ENCODE data around the gene SCFD2.
"Not testable (repeated sequence)": the region's sequence is repeated elsewhere in the genome, so short reads cannot be mapped to it uniquely, and the experiment has no call there.

The SCFD2 gene

DNA sequence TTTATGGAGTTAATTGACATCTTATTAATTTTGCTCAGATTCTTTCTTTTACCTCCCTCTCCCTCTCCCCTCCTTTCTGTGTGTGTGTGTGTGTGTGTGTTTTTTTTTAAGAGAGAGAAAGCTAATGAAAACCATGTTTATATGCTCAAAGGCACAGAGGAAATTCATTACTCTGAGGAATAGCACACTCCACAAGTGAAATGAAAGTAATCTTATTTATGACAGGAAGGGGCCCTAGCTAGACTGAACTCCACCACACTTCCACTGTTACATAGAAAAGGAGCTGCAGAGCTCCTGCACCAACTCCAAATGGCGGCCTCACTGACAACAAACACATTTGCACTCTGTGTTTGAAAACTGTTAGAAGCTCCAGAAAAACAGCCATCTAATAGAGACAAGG, 353.1 kb downstream of the SCFD2 start:
- peak; percentile 29 for DNase-seq (ENCODE audit: low spot score)

DNA sequence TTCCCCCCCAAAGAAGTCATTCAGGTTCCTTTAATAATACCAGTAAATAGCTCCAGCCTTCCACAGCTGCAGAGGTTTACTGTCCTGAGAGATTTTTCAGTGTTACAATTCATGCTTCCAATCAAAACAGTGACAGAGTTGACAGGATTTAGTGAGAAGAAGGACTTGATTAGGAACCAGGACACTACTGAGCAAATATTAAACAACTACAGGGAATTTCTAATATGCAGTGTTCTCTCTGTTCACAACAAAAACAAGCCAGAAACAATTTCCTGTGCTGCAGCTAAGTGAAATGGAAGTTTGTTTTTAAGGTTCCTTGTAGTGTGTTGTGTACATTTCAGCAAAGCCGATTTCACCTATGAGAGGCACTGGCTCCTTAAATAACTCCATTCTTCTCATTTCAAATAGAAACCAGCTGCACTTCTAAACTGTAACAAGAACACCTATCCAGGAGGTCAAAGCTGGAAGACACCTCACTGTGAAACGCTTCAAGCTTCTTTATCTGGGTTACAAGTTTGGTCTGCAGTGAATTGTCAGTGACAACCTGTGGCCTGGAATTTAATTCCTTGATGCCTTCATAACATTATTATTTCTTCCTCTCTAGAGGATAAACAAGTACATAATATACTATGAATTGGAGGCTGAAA, 354.5 kb downstream of the SCFD2 start:
- no peak for DNase-seq (ENCODE audit: low spot score)

DNA sequence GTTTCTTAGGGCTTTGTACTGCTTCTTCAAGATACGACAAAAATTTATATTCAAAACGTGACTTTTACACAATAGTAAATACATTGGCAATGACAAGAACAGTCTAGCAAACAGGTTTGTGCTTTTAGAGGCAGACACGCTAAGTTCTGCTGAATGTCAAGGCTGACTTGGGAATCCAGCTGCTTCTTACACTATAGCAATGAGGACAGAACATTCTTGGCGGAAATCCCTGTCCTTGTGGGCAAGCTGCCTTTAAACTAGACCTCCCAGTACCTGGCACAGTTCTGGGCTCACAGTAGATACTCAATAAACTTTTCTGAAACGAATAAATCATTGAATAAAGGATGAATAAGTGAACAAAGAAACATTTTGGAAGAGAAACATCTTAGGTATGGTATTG, 355.5 kb downstream of the SCFD2 start:
- DNase-seq (ENCODE audit: low spot score), result no peak

DNA sequence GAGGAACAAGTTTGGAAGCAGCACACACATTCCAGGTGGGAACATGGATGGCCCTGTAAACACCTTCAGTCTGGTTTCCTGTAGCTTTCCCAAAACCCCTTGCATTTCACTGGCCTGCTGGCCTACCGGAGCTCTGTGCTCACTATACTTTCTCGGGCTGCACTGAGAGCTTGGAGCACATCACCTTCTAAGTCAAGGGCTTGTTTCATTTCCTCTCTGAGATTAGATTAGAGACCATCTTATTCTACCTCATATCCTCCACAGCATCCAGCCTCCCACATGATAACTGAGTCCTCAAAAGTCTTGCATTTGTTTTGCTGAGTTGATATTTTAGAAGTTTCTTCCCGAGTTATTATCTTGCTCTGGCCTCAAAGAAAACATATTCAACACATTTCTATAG, 356.0 kb downstream of the SCFD2 start:
- DNase-seq (ENCODE audit: low spot score), result no peak

DNA sequence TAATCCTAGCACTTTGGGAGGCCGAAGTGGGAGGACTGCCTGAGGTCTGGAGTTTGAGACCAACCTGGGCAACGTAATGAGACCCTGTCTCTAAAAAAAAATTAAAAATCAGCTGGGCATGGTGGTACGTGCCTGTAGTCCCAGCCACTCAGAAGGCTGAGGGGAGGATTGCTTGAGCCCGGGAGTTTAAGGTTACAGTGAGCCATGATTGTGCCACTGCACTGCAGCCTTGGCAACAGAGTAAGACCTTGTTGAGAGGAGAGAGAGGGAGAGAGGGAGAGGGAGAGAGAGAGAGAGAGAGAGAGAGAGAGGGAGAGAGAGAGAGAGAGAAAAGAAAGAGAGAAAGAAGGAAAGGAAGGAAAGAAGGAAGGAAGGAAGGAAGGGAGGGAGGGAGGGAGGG, 358.8 kb downstream of the SCFD2 start:
- no peak for DNase-seq (ENCODE audit: low spot score)

DNA sequence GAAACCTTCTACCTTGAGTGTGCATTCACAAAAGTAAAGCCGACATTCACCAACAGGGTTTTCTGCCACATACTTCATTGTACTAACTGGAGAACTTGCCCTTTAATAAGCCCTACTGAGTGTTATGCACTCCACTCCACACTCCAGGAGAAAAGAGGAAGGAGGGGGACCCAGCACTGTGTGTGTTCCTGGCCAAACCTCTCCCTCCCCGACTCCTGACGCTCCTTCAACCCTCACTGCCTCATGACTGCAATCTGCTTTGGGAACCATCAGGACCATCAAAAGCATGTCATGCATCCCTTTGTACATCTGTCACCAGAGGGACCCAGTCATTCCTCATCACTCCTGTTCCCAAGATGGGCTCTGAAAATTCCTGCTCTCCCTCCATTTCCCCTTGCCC, 360.1 kb downstream of the SCFD2 start:
- no peak for DNase-seq (ENCODE audit: low spot score)

DNA sequence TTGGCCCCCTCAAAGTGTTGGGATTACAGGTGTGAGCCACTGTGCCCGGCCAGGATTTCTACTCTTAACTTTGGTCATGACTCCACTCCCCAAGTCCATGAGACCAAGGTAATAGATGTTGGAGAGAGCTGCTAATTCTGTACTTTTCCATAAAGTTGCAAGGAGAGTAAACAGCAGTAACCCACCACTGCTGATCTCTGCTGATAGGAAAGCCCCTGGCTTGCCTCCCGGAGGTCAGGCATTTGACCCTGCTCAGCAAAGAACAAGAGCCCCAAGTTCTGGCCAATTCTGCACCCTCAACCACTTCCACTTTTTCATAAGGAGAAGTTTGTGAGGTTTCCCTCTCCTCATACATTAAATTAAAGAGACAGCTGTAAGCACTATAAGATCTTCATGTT, 360.7 kb downstream of the SCFD2 start:
- no peak for DNase-seq (ENCODE audit: low spot score)

DNA sequence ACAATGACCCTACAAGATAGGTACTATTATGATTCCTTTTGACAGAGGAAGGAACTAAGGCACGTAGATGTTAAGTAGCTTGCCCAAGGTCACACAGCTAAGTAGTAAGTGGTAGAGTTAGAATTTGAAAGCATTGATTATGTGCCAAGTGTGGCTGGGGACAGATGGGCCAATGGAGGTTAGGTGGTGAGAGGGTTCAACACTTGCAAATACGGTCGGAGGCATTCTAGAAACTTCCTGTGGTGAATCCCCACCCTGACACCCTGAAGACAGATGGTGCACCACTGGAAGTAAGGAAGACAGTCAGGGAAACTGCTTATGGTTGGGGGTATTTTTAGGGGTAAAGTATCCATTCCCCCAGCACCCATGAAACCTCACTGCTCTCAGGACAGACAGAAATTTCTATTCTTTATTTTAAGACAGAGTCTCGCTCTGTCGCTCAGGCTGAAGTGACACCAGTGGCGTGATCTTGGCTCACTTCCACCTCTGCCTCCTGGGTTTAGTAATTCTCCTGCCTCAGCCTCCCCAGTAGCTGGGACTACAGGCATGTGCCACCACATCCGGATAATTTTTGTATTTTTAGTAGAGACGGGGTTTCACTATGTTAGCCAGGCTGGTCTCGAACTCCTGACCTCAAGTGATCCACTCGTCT, 361.2 kb downstream of the SCFD2 start:
- no peak for DNase-seq (ENCODE audit: low spot score)

DNA sequence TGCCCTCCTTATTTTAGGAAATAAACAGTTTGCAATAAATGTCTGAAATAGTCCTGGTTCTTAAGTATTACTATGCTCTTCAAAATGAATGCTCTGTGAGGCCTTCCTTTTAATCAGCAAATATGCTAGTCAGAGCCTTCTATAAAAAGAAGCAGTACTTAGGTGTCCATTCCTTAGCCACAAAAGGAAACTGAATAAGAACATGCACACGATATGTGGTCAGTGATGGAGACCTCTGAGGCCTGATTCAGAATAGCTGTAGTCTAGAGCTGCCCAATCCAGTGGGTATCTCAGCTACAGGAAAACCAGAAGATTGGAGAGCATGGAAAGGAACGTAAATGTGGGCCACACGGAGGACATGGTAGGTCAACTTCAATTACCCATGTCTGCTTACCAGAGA, 361.9 kb downstream of the SCFD2 start:
- no peak for DNase-seq (ENCODE audit: low spot score)

DNA sequence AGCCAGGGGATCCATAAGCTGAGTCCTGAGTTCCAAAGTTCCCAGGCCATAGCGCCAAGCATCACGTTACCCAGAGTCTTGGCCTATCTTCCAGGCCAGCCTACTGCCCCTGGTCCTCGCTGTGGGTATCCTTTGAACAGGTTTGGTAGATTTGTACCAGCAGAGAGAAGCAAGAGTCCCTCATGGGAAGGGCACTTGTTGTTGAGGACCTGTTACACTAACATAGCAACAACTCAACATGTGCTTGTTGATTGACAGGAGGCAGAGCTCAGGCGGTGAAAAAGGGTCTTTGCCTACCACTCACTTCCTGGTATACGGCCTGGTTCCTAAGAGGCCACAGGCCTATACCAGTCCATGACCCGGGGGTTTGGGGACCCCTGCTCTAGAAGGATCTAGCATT, 365.3 kb downstream of the SCFD2 start:
- DNase-seq (ENCODE audit: low spot score), result no peak

DNA sequence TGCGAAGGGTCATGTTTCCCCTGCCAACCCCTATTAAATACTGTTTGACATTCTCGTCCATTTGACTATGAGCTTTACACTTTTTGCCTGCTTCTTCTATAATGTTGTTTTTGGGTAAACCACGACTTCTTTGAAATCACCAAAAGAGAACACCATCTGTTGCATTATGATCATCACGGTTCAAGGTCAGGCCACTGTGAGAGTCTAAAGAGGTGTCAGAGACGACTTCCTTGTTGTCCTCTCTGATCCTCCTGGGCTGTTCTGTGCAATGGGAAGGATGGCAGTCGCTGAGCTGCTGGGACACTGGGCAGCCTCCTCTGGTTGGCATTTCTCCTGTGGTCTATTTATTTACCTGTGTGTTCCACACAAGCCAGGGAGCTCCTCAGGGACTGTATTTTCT, 366.2 kb downstream of the SCFD2 start:
- no peak for DNase-seq (ENCODE audit: low spot score)

DNA sequence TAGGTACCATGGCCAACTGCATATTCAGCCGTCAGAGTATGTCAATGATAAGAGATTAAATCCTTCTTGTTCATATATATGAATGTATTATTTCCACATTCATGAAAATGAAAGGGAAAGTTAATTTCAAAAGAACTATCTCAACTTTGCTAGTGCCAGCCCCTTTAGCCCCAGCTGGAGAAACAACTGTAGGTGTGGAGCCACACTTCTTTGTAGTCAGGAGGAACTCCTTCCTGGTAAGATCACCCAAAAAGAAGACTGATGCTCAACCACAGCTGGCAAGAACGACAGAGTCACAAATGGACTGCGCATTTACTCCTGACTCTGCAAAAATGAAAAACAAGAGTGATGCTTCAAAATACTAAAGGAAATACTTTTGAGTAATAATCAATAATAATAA, 367.4 kb downstream of the SCFD2 start:
- DNase-seq (ENCODE audit: low spot score), result no peak

DNA sequence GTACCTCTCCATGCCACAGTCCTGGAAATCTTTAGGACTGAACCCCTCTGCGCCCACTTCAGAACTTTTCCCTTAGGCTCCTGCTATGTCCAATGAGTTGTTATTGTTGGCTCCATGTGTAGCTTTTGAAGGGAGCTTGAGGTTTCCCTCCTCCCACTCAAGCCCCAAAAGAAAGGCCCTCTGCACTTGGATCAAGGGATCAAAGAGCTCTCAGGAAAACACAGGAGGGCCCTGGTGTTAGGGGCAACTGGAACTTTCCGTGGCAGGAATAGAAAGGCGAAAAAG, 368.8 kb downstream of the SCFD2 start:
- no peak for DNase-seq (ENCODE audit: low spot score)

DNA sequence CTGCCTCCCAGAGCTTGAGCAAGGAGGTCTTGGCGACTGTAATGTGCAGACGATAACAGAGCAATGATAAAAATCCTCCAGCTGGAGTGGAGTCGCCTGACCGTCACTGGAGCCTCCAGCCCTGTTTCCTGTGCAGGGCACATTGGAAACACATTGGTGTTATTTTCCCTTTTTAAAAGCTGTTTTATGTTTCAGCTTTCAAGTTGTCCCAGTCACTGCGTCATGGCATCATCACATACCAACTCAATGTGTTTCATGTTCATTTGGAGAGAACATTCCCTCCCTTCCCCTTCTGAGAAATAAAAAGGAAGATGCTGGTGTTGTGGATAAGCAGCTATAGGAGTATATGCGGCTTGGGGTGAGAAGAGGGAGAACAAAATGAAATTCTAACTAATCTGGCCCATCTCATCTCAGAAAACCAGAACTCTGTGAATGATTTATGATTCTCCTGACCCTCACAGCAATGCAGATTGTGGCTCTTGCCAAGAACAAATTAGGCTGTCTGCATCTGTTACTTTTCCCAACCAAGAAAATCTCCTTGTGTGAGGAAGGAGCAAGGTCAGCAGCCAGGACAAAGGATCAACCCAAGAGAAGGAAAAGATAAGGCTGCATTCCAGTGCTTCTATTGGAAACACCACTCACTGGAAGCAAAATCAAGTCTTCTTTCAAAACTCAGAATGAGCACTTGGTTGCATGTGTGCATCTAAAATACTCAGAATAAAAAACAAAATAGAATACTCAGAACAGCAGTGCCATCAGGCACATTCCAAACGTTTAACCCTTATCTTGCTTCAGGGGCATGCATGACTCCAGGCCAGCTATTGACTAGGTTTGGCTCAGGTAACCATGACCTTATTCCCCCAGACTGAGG, 369.4 kb downstream of the SCFD2 start:
- no peak for DNase-seq (ENCODE audit: low spot score)

DNA sequence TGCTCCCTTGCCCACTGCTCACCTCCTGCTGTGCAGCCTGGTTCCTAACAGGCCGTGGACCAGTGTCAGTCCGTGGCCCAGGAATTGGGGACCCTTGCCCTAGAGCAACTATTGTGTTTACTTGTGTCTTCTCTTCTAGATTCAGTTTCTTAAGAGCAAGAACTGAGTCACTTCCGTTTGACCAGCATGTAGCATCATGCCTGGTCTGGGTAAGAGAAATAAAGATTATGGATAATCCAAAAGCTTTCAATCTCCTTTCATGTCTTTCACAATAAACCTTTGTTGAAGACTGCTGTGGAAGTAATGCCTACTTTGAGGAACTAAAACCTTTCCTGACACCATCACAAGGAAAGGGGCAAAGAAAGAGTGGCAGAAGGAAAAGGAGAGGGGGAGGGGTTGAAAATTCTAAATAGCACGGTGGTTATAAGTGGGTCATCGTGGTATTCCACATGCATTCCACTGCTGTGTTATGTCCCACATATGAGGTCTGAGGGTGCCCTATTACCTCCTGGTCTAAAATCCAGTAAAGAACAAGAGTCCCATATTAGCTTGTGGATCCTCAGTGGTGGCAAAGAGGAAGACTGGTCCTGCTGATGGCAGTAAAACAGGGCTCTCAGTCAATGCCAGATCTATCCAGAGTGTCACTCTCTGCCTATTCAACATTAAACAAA, 370.4 kb downstream of the SCFD2 start:
- DNase-seq (ENCODE audit: low spot score), result no peak

DNA sequence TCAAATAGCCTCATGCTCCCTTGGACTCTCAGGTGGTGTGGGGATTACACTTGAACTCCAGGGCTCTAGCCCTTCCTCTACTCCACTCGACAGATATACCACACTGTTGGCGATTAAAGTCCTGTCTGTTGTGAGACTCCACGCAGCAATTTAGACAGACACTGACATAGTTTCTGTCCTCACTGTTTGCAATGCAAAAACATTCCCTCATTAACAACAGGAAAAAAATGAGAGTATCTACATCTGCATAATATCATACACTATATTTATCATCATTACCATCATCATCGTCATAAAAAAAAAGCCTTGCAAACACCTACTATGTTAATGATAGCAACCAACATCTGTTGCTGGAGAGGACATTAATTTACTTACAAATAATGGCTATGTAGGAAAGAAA, 371.3 kb downstream of the SCFD2 start:
- DNase-seq (ENCODE audit: low spot score), result no peak

DNA sequence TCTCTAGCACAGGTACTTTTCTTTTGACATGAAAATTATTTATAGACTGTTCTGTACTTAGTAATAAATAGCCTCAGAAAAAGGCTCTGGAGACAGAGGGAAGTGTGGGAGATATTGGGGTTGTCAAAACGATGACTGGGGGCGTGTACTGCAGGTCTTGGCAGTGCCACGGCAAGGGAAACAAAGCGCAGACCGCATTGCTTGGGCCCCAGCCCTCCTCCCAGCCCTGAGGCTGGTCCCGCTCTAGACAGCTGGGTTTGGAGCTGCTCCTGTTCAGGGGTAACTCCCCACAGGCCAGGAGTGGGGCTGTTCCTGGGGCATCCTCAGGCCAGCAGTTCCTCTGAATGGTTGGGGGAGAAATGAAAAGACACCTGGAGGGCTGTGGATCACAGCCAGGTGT, 372.1 kb downstream of the SCFD2 start:
- no peak for DNase-seq (ENCODE audit: low spot score)

DNA sequence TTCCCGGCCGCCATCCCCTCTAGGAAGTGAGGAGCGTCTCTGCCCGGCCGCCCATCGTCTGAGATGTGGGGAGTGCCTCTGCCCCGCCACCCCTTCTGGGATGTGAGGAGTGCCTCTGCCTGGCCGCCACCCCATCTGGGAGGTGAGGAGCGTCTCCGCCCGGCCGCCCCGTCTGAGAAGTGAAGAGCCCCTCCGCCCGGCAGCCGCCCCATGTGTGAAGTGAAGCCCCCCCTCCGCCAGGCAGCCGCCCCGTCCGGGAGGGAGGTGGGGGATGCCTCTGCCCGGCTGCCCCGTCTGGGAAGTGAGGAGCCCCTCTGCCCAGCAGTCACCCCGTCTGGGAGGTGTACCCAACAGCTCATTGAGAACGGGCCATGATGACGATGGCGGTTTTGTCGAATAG, 373.3 kb downstream of the SCFD2 start:
- not testable (repeated sequence) for DNase-seq (ENCODE audit: low spot score)

DNA sequence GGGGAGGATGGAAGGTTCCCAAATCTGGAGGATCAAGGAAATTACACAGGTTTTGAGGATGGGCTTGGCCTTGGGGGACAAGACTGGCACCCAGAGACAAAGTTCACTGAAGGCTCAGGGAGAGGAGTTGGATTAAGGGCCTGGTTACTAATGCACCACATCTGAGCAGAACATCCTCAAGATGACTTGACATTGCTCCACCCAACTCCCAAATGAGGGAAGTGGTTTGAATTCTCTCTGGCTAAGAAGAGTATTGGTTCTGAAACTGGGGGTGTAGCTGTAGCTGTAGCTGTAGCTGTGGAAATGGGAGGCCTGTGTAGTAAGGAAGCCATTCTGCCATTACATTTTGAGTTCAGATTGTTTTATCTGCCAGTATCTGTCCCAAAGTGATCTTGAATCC, 374.4 kb downstream of the SCFD2 start:
- DNase-seq (ENCODE audit: low spot score), result no peak

DNA sequence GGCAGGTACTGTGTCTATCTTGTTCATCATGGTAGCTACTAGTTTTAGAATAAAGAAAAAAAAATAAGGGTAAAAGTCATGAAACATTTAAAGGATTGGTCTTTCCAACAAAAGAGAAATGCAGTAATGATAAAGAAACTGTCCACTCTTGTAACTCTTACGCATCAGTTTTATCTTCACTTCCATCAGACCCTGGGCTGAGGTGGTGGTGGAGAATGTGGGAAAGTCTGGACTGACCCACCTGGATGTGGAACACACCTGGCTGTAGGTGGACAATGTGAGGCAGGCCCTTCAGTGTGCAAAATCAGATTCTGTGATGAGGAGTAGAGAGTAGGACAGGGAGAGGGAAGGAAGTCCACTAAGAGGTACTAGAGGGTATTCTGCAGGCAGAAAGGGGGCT, 375.2 kb downstream of the SCFD2 start:
- DNase-seq (ENCODE audit: low spot score), result no peak

DNA sequence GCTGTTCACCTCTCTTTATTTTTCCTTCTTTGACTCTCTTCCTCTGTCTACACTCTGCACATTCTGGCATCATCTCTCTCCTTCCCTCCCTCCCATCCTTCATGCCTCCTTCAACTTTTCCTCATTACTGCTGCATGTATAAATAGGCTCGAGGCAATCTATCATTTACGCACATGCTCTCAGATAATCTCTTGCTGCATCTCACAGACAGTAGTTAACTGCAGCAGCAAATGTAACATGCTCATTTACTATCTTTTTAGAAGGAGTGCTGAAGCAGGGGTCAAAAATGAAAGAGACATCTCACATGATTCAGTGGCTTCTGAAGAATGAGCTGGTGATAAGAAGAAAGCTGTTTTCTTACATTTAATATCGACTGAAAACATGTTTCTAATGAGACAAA, 376.0 kb downstream of the SCFD2 start:
- DNase-seq (ENCODE audit: low spot score), result no peak

DNA sequence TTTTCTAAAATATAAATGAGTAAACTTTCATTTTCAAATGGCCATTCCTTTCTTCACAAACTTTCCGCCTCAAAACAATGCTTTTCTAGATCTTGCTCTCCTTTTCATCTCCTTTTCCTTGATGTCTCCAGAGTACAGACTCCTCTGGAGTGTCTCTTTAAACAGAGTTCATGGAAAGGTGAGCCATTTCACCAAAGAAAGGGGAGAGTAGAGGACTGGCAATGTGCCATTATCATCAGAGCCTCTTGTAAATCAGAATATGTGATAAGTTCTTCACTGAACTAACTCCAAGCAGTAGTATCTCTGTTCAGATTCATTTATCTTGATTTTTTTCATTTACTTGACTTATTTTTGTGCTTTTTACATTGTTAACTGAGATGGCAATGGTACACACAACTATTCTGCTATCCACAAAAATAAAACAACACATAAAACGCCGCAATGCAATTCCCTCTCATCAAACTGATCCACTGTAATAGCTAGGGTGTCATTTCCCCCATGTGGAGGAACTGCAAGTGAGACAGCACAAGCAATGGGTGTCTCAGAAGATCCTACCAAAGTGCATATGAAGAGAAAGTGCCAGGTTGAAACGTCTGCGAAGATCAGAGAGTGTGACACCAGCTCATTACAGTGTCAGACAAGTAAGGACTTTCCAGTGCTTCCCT, 378.3 kb downstream of the SCFD2 start:
- DNase-seq (ENCODE audit: low spot score), result no peak
